ENCODE results near the gene RAB1A.

- no peak for TF ChIP-seq CTCF (IDR thresholded peaks at IDR 0.05)
- TF ChIP-seq POLR2AphosphoS5 (IDR thresholded peaks at IDR 0.05): no peak
- TF ChIP-seq EP300 (IDR thresholded peaks at IDR 0.05): no peak
- TF ChIP-seq POLR2A (IDR thresholded peaks at IDR 0.05): no peak
Observed at GRCh38 chr2:65069439-65069824, 60.5 kb downstream of the RAB1A start.

Data from gastroesophageal sphincter (tissue), 3 donors.